H9 (cell line): ENCODE results near the gene SPAG7. TPM values are rescaled to one million over a fixed set of nuclear protein-coding genes. Genes with fewer than 3 reads are reported as not detected.

Experiments
- DNase-seq: peaks from one replicate; pipeline ENCODE4 v3.0.0-alpha.2; 2017
- H2AFZ ChIP-seq: one replicate; pipeline ENCODE4 v1.6.1; 2013; ENCODE audit warnings: mild to moderate bottlenecking, low read length, control low read depth, moderate library complexity
- H2AK5ac ChIP-seq: 2 replicates; pipeline ENCODE4 v1.6.1; 2013; ENCODE audit warnings: low read length, control low read depth, mixed read lengths; ENCODE audit not compliant: insufficient read length
- H2BK120ac ChIP-seq: one replicate; pipeline ENCODE4 v1.6.1; 2013; ENCODE audit warnings: low read depth, mild to moderate bottlenecking, low read length, control low read depth, inconsistent platforms; ENCODE audit not compliant: poor library complexity, severe bottlenecking
- H2BK12ac ChIP-seq: 2 replicates; pipeline ENCODE4 v1.6.1; 2013; ENCODE audit warnings: low read length, control low read depth, mixed read lengths, low read depth; ENCODE audit not compliant: insufficient read length
- H2BK15ac ChIP-seq: 2 replicates; pipeline ENCODE4 v1.6.1; 2013; ENCODE audit warnings: low read depth, low read length, control low read depth
- H2BK20ac ChIP-seq: one replicate; pipeline ENCODE4 v1.6.1; 2013; ENCODE audit warnings: low read depth, mild to moderate bottlenecking, low read length, control low read depth, inconsistent platforms; ENCODE audit not compliant: poor library complexity, severe bottlenecking
- H2BK5ac ChIP-seq: 2 replicates; pipeline ENCODE4 v1.6.1; 2013; ENCODE audit warnings: low read length, control low read depth, mixed read lengths; ENCODE audit not compliant: insufficient read length
- H3K14ac ChIP-seq: 2 replicates; pipeline ENCODE4 v1.6.1; 2013; ENCODE audit warnings: low read length, control low read depth; ENCODE audit not compliant: insufficient read depth
- H3K18ac ChIP-seq: 2 replicates; pipeline ENCODE4 v1.6.1; 2013; ENCODE audit warnings: low read depth, mild to moderate bottlenecking, mixed read lengths, low read length, control low read depth; ENCODE audit not compliant: insufficient read length
- H3K23ac ChIP-seq: 2 replicates; pipeline ENCODE4 v1.6.1; 2013; ENCODE audit warnings: low read length, control low read depth, mixed read lengths, low read depth; ENCODE audit not compliant: insufficient read length
- H3K23me2 ChIP-seq: 2 replicates; pipeline ENCODE4 v1.6.1; 2013; ENCODE audit warnings: low read depth, mild to moderate bottlenecking, mixed read lengths, low read length, control low read depth; ENCODE audit not compliant: insufficient read length, poor library complexity, severe bottlenecking
- H3K27ac ChIP-seq: 2 replicates; pipeline ENCODE4 v1.5.1; 2013; ENCODE audit warnings: low read length, control low read depth, mixed read lengths, low read depth; ENCODE audit not compliant: insufficient read length
- H3K27me3 ChIP-seq: 2 replicates; pipeline ENCODE4 v1.6.1; 2013; ENCODE audit warnings: low read length, control low read depth, inconsistent platforms; ENCODE audit not compliant: insufficient read depth
- H3K4ac ChIP-seq: 2 replicates; pipeline ENCODE4 v1.6.1; 2013; ENCODE audit warnings: low read depth, mild to moderate bottlenecking, control low read depth, inconsistent platforms, low read length, moderate library complexity
- H3K4me1 ChIP-seq: 2 replicates; pipeline ENCODE4 v1.6.1; 2013; ENCODE audit warnings: low read length, control low read depth, inconsistent platforms; ENCODE audit not compliant: insufficient read depth
- H3K4me2 ChIP-seq: 2 replicates; pipeline ENCODE4 v1.6.1; 2013; ENCODE audit warnings: low read length, control low read depth, mixed read lengths; ENCODE audit not compliant: insufficient read length, insufficient read depth
- H3K56ac ChIP-seq: 2 replicates; pipeline ENCODE4 v1.6.1; 2013; ENCODE audit warnings: low read depth, mild to moderate bottlenecking, mixed read lengths, low read length, control low read depth; ENCODE audit not compliant: insufficient read length
- H3K79me1 ChIP-seq: 2 replicates; pipeline ENCODE4 v1.6.1; 2013; ENCODE audit warnings: low read depth, mild to moderate bottlenecking, moderate library complexity, low read length, control low read depth, inconsistent platforms; ENCODE audit not compliant: insufficient read depth, poor library complexity, severe bottlenecking
- H3K79me2 ChIP-seq: 2 replicates; pipeline ENCODE4 v1.6.1; 2013; ENCODE audit warnings: low read length, control low read depth, inconsistent platforms; ENCODE audit not compliant: insufficient read depth
- H3K9ac ChIP-seq: 2 replicates; pipeline ENCODE4 v1.6.1; 2013; ENCODE audit warnings: low read length, control low read depth, mixed read lengths; ENCODE audit not compliant: insufficient read length; ENCODE audit errors: extremely low read depth
- H3K9me3 ChIP-seq: one replicate; pipeline ENCODE4 v1.6.1; 2013; ENCODE audit warnings: low read depth, low read length, inconsistent platforms; ENCODE audit not compliant: control insufficient read depth
- H3T11ph ChIP-seq: one replicate; pipeline ENCODE4 v1.6.1; 2013; ENCODE audit warnings: mild to moderate bottlenecking, low read length, control low read depth, inconsistent platforms
- H4K20me1 ChIP-seq: one replicate; pipeline ENCODE4 v1.6.1; 2013; ENCODE audit not compliant: control insufficient read depth, insufficient read length, insufficient read depth
- H4K5ac ChIP-seq: 2 replicates; pipeline ENCODE4 v1.6.1; 2013; ENCODE audit warnings: low read depth, mild to moderate bottlenecking, mixed read lengths, low read length, control low read depth; ENCODE audit not compliant: insufficient read length
- H4K8ac ChIP-seq: replicated peaks from 2 replicates; pipeline ENCODE4 v1.6.1; 2013; ENCODE audit warnings: low read length, control low read depth, mixed read lengths, low read depth; ENCODE audit not compliant: insufficient read length
- H4K91ac ChIP-seq: 2 replicates; pipeline ENCODE4 v1.6.1; 2013; ENCODE audit warnings: low read depth, mild to moderate bottlenecking, moderate library complexity, mixed read lengths, low read length, control low read depth; ENCODE audit not compliant: insufficient read length
- H3K27ac Mint-ChIP-seq, 3 experiments: 2 replicates in 2 of 3; 3 replicates in 1 of 3; pipeline ENCODE4 v1.8.0; 2020 to 2021; ENCODE audit warnings: mixed read lengths in 3 of 3, mild to moderate bottlenecking in 1 of 3, moderate library complexity in 1 of 3
- H3K27me3 Mint-ChIP-seq: 2 replicates; pipeline ENCODE4 v1.8.0; 2021; ENCODE audit warnings: low read depth, mild to moderate bottlenecking, moderate library complexity, mixed read lengths
- H3K36me3 Mint-ChIP-seq, 3 experiments: 2 replicates in 2 of 3; 3 replicates in 1 of 3; pipeline ENCODE4 v1.8.0; 2020 to 2021; ENCODE audit warnings: low read depth in 3 of 3, mixed read lengths in 3 of 3; ENCODE audit not compliant: insufficient read depth in 1 of 3
- H3K4me1 Mint-ChIP-seq, 2 experiments: 2 replicates each; pipeline ENCODE4 v1.8.0; 2020; ENCODE audit warnings: mixed read lengths in 2 of 2
- H3K4me3 Mint-ChIP-seq, 2 experiments: 2 replicates in 1 of 2; 3 replicates in 1 of 2; pipeline ENCODE4 v1.8.0; 2020 to 2021; ENCODE audit warnings: mild to moderate bottlenecking in 2 of 2, mixed read lengths in 2 of 2, moderate library complexity in 1 of 2
- H3K9me3 Mint-ChIP-seq, 2 experiments: 2 replicates in 1 of 2; 3 replicates in 1 of 2; pipeline ENCODE4 v1.8.0; 2020; ENCODE audit warnings: mild to moderate bottlenecking in 2 of 2, mixed read lengths in 2 of 2, moderate library complexity in 1 of 2
- WGBS: extraction: QIAGEN DNeasy Blood & Tissue Kit; methylation state at CpG from one replicate; pipeline ENCODE4 v1.1.7; 2013; ENCODE audit warnings: missing lambda C conversion rate, low lambda C conversion rate, mixed read lengths; ENCODE audit not compliant: insufficient read length; ENCODE audit errors: extremely low coverage; 5-methylcytosine and 5-hydroxymethylcytosine counted together
- total RNA-seq: library from RNA; stranded (reverse); gene quantifications from 2 replicates; pipeline ENCODE4 v1.2.1, GENCODE V29; 2021
- TF ChIP-seq, protein P1 (sequence below): fragments of 200-600 bp; sonication (generic); conservative IDR thresholded peaks from 3 replicates; pipeline ENCODE4 v1.8.0; 2021; ENCODE audit warnings: antibody characterized with exemption, mild to moderate bottlenecking

SPAG7 gene
- total RNA-seq, 1 experiment from 2014 or later = 102 TPM

DNA sequence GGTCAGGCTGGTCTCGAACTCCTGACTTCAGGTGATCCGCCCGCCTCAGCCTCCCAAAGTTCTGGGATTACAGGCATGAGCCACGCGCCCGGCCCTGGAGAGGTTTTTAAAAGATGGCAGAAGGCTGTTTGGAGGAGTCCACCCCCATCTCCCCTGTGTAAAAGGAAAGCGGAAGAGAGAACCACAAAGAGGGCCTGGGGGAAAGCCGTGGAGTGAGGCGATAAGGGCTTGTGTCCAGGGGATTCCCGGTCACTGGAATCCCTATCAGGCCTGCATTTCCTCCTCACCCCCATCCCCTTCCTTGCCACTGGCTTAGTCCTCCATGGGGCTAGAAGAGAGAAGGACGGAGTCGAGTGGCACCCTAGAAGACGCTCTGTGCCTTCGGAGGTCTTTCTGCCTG, 35.7 kb downstream of the SPAG7 start, which contains the start of gene GP1BA:
TSS of gene GP1BA (plus strand) at position 315 of the 400 bp plus-strand sequence. CDS start 328 bp downstream, outside the sequence.
- H2BK120ac ChIP-seq = no peak within 1 kb of the TSS
- no peak within 1 kb of the TSS for H2BK5ac ChIP-seq
- Mint-ChIP-seq H3K9me3 (no peaks in the 10 kb centered on the region), H3K4me3 (no peak within 1 kb of the TSS), H3K36me3 (peaks cover 5 to 37% (median 15%) of the 10 kb centered on the region in 3 experiments), H3K27me3 (no peaks in the 10 kb centered on the region; the same call in 1 of the 2 replicates), H3K27ac (peak within 1 kb of the TSS in 1 of 3 experiments; percentile 87; a peak in 2 of 7 replicates), H3K4me1 (peaks cover 16 to 19% of the 10 kb centered on the region in 2 experiments)
- no peak within 1 kb of the TSS for H2BK15ac ChIP-seq
- no peak within 1 kb of the TSS for H3K18ac ChIP-seq
- no peak within 1 kb of the TSS for H4K5ac ChIP-seq
- no peak within 1 kb of the TSS for H3K9ac ChIP-seq
- no peaks in the 10 kb centered on the region for H3K23me2 ChIP-seq
- no peak within 1 kb of the TSS for H4K8ac ChIP-seq
- H3K9me3 ChIP-seq = no peaks in the 10 kb centered on the region
- no peak within 1 kb of the TSS for H2BK12ac ChIP-seq
- H4K20me1 ChIP-seq = peaks cover 3% of the 10 kb centered on the region
- no peak within 1 kb of the TSS for H2BK20ac ChIP-seq
- no peaks in the 10 kb centered on the region for H3K79me1 ChIP-seq
- no peaks in the 10 kb centered on the region for H3K4me1 ChIP-seq
- H2AFZ ChIP-seq = no peak within 1 kb of the TSS
- H2AK5ac ChIP-seq = no peak within 1 kb of the TSS
- no peaks in the 10 kb centered on the region for H3K79me2 ChIP-seq
- no peak for DNase-seq
- H3K27me3 ChIP-seq = no peaks in the 10 kb centered on the region
- H4K91ac ChIP-seq = no peak within 1 kb of the TSS
- WGBS = no CpG with 5 or more reads among the region's 14 CpGs
- TF ChIP-seq, protein P1, sequence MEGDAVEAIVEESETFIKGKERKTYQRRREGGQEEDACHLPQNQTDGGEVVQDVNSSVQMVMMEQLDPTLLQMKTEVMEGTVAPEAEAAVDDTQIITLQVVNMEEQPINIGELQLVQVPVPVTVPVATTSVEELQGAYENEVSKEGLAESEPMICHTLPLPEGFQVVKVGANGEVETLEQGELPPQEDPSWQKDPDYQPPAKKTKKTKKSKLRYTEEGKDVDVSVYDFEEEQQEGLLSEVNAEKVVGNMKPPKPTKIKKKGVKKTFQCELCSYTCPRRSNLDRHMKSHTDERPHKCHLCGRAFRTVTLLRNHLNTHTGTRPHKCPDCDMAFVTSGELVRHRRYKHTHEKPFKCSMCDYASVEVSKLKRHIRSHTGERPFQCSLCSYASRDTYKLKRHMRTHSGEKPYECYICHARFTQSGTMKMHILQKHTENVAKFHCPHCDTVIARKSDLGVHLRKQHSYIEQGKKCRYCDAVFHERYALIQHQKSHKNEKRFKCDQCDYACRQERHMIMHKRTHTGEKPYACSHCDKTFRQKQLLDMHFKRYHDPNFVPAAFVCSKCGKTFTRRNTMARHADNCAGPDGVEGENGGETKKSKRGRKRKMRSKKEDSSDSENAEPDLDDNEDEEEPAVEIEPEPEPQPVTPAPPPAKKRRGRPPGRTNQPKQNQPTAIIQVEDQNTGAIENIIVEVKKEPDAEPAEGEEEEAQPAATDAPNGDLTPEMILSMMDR = no peak
- H3K14ac ChIP-seq = 0 out of 2 replicates have a peak within 1 kb of the TSS, but pooled peaks have one; percentile 35
- H3K4me2 ChIP-seq = no peak within 1 kb of the TSS
- H3K23ac ChIP-seq = no peak within 1 kb of the TSS
- H3T11ph ChIP-seq = no peak within 1 kb of the TSS
- H3K27ac ChIP-seq = no peak within 1 kb of the TSS
- no peak within 1 kb of the TSS for H3K56ac ChIP-seq
- no peak within 1 kb of the TSS for H3K4ac ChIP-seq
